ENCODE data around the gene TEP1.
A peak's percentile ranks its signal among the peaks of the same experiment; 100 is the strongest.
"Not testable (repeated sequence)": the region's sequence is repeated elsewhere in the genome, so short reads cannot be mapped to it uniquely, and the experiment has no call there.

The TEP1 gene

GRCh38 chr14:20455355-20456300 lies 42.3 kb upstream of the TEP1 start:
- TF ChIP-seq ZFX (IDR thresholded peaks at IDR 0.05; ENCODE audit: borderline replicate concordance): no peak
- TF ChIP-seq, protein P1, sequence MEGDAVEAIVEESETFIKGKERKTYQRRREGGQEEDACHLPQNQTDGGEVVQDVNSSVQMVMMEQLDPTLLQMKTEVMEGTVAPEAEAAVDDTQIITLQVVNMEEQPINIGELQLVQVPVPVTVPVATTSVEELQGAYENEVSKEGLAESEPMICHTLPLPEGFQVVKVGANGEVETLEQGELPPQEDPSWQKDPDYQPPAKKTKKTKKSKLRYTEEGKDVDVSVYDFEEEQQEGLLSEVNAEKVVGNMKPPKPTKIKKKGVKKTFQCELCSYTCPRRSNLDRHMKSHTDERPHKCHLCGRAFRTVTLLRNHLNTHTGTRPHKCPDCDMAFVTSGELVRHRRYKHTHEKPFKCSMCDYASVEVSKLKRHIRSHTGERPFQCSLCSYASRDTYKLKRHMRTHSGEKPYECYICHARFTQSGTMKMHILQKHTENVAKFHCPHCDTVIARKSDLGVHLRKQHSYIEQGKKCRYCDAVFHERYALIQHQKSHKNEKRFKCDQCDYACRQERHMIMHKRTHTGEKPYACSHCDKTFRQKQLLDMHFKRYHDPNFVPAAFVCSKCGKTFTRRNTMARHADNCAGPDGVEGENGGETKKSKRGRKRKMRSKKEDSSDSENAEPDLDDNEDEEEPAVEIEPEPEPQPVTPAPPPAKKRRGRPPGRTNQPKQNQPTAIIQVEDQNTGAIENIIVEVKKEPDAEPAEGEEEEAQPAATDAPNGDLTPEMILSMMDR (IDR thresholded peaks at IDR 0.05): no peak

GRCh38 chr14:20454516-20455354 lies 41.4 kb upstream of the TEP1 start, which contains the start of the genes APEX1 and OSGEP:
TSS of gene APEX1 (plus strand) at chr14:20455226. CDS start at chr14:20455646, 420 bp downstream.
TSS of gene OSGEP (minus strand) at chr14:20454812. CDS start at chr14:20454683, 129 bp downstream.
- peak within 1 kb of the TSS; percentile 99 for H3K27ac ChIP-seq
- TF ChIP-seq, protein P1 (IDR thresholded peaks at IDR 0.05): no peak
- no peak for TF ChIP-seq ZFX (IDR thresholded peaks at IDR 0.05; ENCODE audit: borderline replicate concordance)

More at GRCh38 chr14:20455355-20456300, 42.3 kb upstream of the TEP1 start:
- H3K27ac ChIP-seq: peak overlapping the region; percentile 99

DNA sequence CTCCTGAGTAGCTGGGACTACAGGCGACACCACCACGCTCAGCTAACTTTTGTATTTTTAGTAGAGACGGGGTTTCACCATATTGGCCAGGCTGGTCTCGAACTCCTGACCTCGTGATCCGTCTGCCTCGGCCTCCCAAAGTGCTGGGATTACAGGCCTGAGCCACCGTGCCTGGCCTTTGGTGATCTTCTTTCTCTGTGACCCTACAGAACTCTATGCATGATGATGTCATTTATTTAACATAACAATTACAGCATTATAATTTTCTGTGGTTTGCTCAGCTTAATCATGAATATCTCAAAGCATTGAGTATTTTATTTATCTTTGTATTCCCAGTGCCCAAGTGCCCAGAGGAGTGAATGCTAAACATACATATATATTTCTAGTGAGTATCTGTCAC lies 39.5 kb upstream of the TEP1 start:
- H3K27ac ChIP-seq: peak overlapping the region; percentile 99

GRCh38 chr14:20446889-20447288 lies 33.6 kb upstream of the TEP1 start:
- TF ChIP-seq, protein P1 (IDR thresholded peaks at IDR 0.05): no peak
- no peak for TF ChIP-seq ZFX (IDR thresholded peaks at IDR 0.05; ENCODE audit: borderline replicate concordance)
- no peak overlapping the region for H3K27ac ChIP-seq

DNA sequence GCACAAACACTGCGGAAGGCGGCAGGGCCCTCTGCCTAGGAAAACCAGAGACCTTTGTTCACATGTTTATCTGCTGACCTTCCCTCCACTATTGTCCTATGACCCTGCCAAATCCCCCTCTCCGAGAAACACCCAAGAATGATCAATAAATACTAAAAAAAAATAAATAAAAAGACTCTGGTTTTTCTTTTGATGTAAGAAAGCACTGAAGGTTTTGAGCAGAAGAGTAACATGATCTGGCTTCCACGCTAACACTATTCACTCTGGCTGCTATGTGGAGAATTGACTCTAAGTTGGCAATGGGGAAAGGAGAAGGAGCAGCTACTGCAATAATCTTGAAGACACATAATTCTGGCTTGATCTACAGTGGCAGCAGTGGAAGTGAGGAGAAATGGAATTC lies 30.3 kb upstream of the TEP1 start:
- H3K27ac ChIP-seq: not testable (repeated sequence)

DNA sequence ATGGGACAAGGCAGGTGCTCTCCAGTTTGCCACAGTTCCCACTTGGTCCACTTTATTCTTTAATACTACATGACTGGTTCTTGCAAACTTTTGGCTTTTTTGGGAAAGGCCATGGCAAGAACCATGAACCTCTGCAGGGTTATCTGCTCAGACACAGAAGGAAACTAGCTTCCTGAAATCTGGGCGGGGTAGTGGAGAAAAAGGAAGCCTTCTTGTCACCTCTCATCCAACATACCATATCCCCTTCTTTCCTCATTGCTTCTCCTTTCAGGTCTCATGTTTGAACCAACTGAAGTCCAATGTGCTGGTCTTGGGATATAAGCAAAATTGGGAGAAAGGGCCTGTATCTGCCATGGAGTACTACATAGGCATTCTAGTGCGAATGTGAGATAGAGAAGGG lies 28.2 kb upstream of the TEP1 start:
- no peak for TF ChIP-seq ZFX (IDR thresholded peaks at IDR 0.05; ENCODE audit: borderline replicate concordance)
- TF ChIP-seq, protein P1 (IDR thresholded peaks at IDR 0.05): no peak
- H3K27ac ChIP-seq: no peak overlapping the region

DNA sequence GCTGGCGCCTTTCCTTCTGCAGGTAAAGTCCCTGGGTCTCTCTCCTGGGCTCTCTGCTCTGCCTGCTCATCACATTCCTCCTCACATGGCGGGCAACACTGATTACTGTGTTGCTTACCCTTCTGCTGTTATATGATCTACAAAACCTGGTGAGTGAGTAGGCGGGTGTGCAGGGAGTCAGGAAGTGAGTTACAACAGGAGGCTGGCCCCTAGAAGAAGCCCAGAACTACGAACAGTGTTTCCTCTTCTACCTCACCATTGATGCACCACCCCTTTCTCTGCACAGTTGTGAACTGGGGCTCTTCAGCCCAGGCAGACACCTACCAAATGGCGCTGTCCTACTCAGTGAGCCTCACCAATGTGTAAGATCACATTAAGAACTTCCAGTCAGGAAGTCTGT lies 27.6 kb upstream of the TEP1 start:
- TF ChIP-seq, protein P1 (IDR thresholded peaks at IDR 0.05): no peak
- TF ChIP-seq ZFX (IDR thresholded peaks at IDR 0.05; ENCODE audit: borderline replicate concordance): no peak
- H3K27ac ChIP-seq: no peak overlapping the region

DNA sequence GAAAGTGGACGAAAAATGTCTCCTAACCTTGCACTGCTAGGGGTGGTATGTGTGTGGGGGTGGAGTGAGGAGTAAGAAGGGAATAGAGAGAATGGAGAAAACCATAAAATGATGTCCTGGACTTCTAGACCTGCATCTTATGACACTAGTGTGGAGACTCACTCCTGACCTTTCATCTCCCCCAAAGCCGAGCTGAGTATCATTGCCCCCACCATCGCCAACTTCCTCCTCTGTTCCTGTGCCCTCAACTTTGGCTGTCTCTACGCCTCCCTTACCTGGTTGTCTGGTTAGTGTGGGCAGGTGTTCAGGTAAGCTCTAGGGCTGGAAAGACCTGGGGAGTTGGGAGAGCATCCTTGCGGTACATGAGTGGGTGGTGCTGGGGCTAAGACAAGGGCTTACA lies 27.2 kb upstream of the TEP1 start:
- TF ChIP-seq, protein P1 (IDR thresholded peaks at IDR 0.05): no peak
- TF ChIP-seq ZFX (IDR thresholded peaks at IDR 0.05; ENCODE audit: borderline replicate concordance): no peak
- H3K27ac ChIP-seq: no peak overlapping the region
